Measurements from ENCODE around the gene BTBD6. TPM values are rescaled to one million over a fixed set of nuclear protein-coding genes. Genes with fewer than 3 reads are reported as not detected.

Gene BTBD6
- total RNA-seq, 2 donors from 2014 or later, result 19.5 to 41.3 TPM

DNA sequence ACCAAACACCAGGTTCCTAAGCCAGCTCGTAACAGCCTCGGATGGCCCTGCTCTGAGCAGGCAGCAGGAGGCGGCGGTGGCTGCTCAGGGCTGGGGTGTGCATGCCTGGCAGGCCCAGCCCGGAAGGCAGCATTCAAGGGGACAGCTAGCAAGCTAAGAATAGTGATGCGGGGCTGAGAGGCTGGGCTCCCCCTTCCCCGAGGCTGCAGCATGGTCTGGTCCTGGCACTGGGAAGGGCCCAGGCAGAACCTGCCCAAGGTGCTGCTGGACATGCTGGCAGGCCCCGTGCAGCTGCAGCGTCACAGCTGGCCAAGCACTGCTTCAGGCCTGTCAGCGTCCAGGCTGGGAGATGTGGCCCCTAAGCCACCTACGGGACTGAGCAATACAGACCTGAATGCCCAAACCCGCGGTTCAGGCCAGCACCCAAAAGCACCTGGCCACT, 40.9 kb upstream of the BTBD6 start:
- Mint-ChIP-seq H3K27ac (no peak overlapping the region), H3K4me1 (no peaks in the 10 kb centered on the region), H3K9me3 (no peaks in the 10 kb centered on the region), H3K4me3 (no peak overlapping the region), H3K27me3 (no peaks in the 10 kb centered on the region), H3K36me3 (ENCODE audit: low read depth) (no peaks in the 10 kb centered on the region)
- no peak for ATAC-seq (replicated peaks)

DNA sequence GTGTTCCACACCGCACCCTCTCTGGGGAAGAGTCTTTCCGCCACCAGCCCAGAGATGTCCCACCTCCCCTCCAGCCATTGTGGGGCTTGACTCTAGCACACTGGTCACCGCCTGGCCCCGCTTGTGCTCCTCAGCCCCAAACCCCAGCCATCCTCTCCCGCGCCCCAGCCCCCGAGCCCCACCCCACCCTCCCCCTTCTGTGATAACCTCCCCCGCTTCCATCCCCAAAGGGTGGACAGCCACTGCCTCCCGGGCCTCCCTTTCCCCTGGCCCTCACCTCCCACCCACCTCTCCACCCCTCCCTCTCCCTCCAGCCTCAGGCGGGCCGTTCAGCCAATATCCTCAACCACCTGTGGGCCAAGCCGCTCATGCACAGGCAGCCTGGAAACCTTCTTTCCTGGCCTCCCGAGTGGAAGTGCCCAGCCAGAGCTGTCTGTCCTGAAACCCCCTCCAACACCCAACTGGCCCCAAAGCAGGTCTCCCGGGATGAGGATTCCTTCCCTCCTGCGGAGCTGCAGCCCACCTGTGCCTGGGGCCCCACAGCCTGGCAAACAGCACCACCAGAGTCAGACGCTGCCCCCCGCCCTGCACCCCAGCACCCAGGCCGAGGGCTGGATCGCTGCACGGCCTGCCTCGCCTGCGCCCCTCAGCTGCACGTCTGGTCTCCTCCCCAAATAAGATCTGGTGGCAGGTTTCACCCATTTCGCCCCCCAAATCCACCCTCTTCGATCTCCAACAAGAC, 40.2 kb upstream of the BTBD6 start:
- no peak for ATAC-seq (replicated peaks)
- H3K27ac Mint-ChIP-seq, result no peak overlapping the region
- H3K9me3 Mint-ChIP-seq, result no peaks in the 10 kb centered on the region
- no peaks in the 10 kb centered on the region for H3K4me1 Mint-ChIP-seq
- no peaks in the 10 kb centered on the region for H3K27me3 Mint-ChIP-seq
- H3K4me3 Mint-ChIP-seq, result no peak overlapping the region
- no peaks in the 10 kb centered on the region for H3K36me3 Mint-ChIP-seq (ENCODE audit: low read depth)

DNA sequence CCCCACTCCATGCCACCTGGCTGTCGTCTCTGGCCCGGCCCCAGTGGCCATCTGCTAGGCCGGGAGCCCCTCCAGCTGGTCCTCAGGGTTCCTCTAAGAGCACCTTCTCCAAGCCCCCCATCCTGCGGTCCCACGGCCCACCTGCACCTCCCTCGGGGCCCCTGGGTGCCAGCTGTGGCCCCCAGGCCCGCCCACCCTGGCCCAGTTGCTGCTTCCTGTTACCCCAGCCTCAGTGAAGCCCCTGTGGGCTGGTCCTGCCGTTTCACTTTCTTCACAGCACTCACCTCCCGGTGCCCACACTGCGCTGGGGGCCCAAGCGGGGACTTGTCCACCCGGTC, 39.6 kb upstream of the BTBD6 start:
- H3K27ac Mint-ChIP-seq, result no peak overlapping the region

DNA sequence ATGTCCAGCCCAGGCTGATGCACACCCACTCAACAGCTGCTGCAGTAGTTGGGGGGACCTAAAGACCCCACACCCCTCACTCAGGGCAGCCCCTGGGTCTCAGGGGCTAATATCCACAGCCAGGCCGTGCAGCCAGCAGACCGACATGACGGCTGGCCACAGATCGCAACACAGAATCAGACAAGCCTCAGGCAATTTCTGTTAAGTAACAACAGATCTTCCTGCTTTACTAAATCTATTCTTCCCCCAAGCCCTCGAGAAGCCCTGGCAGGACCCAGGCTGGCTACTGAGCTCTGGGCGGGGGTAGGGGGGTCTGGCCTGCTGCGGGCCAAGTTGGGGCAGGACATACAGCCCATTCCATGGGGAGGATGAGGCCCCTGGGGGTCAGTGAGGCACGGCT, 39.2 kb upstream of the BTBD6 start:
- Mint-ChIP-seq H3K27ac (no peak overlapping the region), H3K36me3 (ENCODE audit: low read depth) (no peaks in the 10 kb centered on the region), H3K4me3 (no peak overlapping the region), H3K4me1 (no peaks in the 10 kb centered on the region), H3K9me3 (no peaks in the 10 kb centered on the region), H3K27me3 (no peaks in the 10 kb centered on the region)
- ATAC-seq (replicated peaks), result no peak

More for the DNA sequence above, 39.6 kb upstream of the BTBD6 start:
- no peak overlapping the region for H3K4me3 Mint-ChIP-seq
- no peaks in the 10 kb centered on the region for H3K36me3 Mint-ChIP-seq (ENCODE audit: low read depth)
- H3K27me3 Mint-ChIP-seq, result no peaks in the 10 kb centered on the region
- H3K9me3 Mint-ChIP-seq, result no peaks in the 10 kb centered on the region
- no peak for ATAC-seq (replicated peaks)
- no peaks in the 10 kb centered on the region for H3K4me1 Mint-ChIP-seq

DNA sequence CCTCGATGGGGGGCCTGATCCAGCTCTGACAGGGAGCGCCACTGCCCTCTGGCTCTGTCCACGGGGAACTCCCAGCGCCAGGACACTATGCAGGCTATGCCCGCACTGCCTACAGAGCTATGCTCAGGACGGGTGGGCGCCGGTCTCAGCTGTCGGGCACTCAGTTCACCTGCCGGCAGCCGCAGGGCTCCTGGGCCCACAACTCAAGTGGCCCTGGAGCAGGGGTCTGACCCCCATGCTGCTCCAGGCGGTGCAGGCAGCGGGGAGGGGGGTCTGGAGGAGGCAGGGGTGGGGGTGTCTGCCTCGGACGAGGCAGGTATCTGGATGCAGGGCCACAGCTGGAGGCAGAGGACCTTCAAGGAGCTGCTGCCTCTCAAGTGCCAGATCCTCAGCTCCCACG, 38.7 kb upstream of the BTBD6 start:
- H3K4me3 Mint-ChIP-seq, result no peak overlapping the region

DNA sequence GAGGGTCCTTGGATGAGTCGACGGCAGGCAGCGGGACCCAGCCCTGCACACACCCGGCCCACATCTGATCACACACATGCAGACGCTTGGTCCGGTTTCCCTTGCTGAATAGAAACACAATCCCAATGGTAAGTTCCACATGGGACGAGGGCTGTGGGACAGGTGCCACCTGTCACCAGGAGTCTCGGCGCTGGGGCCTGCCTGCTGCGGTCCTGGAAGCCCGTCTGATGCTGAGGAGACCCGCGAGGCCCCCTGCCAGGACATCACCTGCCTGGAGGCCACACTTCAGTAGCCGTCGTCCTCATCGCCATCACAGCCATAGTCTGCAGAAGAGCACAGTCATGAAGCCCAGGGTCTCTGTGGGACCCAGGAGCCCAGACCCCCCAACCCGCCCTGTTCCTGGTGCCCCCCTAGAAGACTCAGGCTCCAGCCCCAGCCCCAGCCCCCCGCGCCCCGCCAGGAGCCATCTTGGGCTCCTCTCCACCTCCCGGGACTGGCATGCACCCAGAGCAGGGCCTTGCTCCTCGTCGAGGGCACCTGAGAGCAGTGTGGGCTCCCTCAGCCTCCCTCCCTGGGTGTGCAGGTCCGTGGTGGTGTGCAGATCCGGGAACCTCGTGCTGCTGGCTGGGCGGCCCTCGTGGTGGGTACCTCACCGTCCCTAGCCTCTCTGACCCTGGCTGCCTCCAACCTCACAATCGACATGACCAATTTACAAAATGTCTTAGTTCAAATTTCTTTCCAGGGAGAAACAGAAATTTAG, 37.9 kb upstream of the BTBD6 start:
- no peak for ATAC-seq (replicated peaks)
- no peaks in the 10 kb centered on the region for H3K27me3 Mint-ChIP-seq
- peaks cover 3% of the 10 kb centered on the region for H3K4me1 Mint-ChIP-seq
- no peak overlapping the region for H3K4me3 Mint-ChIP-seq
- H3K36me3 Mint-ChIP-seq (ENCODE audit: low read depth), result no peaks in the 10 kb centered on the region
- H3K9me3 Mint-ChIP-seq, result no peaks in the 10 kb centered on the region
- H3K27ac Mint-ChIP-seq, result no peak overlapping the region

More for the DNA sequence above, 38.7 kb upstream of the BTBD6 start:
- Mint-ChIP-seq H3K9me3 (no peaks in the 10 kb centered on the region), H3K27ac (no peak overlapping the region), H3K4me1 (no peaks in the 10 kb centered on the region), H3K27me3 (no peaks in the 10 kb centered on the region), H3K36me3 (ENCODE audit: low read depth) (no peaks in the 10 kb centered on the region)
- ATAC-seq (replicated peaks), result no peak

DNA sequence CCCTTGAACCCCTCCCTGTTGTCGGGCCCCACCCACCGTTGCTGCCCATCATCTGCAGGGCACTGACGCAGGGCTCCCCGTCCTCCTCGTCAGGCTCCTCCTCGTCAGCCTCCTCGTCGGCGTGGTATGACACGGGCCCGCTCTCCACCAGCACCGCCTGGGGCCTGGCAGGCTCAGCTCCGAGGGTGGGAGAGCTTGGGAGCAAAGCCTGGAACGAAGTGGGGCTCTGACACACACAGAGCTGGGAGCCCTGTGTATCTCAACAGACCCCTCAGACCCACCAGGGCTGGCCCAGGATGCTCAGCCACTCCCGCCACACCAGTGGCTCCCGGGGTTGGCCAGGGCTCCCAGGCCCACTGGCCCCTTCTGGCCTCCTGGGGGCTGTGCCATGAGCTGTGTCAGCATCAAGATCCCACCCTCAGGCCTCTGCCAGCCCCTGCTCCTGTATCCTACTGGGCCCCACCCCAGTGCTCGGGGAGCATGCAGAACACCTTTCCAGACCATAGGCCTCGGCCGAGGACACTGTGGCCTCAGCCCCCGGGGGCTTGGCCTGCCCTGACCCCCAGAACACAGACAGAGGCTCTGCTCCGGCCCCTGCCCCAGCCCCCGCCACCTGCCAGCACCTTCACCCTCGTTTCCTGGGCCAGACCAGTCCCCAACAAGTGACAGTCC, 37.1 kb upstream of the BTBD6 start:
- H3K27me3 Mint-ChIP-seq, result no peaks in the 10 kb centered on the region
- no peak for ATAC-seq (replicated peaks)
- peaks cover 4% of the 10 kb centered on the region for H3K4me1 Mint-ChIP-seq
- H3K27ac Mint-ChIP-seq, result no peak overlapping the region
- H3K4me3 Mint-ChIP-seq, result no peak overlapping the region
- H3K36me3 Mint-ChIP-seq (ENCODE audit: low read depth), result no peaks in the 10 kb centered on the region
- no peaks in the 10 kb centered on the region for H3K9me3 Mint-ChIP-seq

DNA sequence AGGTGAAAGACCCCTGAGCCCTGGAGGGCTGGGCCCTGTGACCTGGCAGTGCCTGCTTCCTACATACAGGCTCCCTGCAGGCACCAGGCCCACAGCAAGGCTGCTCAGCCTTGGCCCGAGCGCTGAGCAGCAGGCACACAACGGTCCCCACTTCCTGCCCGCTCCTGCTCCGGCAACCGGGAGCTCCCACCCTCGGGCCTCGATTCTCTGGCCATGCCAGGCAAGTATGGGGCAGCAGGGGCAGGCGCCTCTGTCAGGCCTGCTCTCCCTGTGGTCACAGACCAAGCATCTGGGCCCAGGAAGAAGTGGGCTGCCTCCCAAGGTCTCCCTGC, 36.6 kb upstream of the BTBD6 start:
- H3K4me3 Mint-ChIP-seq, result no peak overlapping the region
- no peak for ATAC-seq (replicated peaks)
- no peak overlapping the region for H3K27ac Mint-ChIP-seq
- H3K4me1 Mint-ChIP-seq, result peaks cover 4% of the 10 kb centered on the region
- no peaks in the 10 kb centered on the region for H3K27me3 Mint-ChIP-seq
- no peaks in the 10 kb centered on the region for H3K36me3 Mint-ChIP-seq (ENCODE audit: low read depth)
- H3K9me3 Mint-ChIP-seq, result no peaks in the 10 kb centered on the region

DNA sequence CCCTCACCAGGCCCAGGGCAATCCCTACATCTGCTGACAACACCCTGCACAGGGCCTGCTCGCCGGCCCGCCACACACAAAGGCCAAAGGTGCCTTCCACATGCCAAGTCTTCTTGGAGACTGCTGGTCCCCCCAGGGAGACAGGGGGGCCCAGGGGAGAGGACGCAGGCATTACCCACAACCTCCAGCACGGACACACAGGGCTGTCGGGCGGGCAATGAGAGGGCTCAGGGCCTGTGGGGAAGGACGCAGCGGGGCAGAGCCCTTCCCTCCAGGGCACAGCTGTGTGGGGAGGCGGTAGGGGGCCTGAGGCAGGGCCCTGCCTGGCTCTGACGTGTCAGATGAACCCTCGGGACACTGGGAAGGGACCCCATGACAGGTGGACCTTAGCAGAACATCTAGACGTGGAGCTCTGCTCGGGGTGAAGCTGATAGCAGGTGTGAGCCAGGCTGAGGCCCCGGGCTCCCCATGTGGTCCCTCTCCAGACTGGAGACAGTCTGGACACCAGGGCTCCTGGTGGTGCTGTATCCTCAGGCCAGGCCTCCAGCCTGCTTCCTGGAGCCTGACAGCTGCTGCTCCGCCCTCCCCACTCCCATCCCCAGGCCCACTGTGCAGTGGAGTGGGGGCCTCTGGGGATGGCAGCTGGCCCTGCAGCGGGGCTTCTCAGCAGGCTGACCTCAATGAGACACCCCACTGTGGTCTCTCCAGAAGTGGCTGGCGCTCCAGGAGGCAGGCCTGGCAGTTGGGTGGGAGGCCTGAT, 35.6 kb upstream of the BTBD6 start:
- Mint-ChIP-seq H3K4me1 (peaks cover 4% of the 10 kb centered on the region), H3K36me3 (ENCODE audit: low read depth) (no peaks in the 10 kb centered on the region), H3K9me3 (no peaks in the 10 kb centered on the region), H3K4me3 (no peak overlapping the region), H3K27ac (no peak overlapping the region), H3K27me3 (no peaks in the 10 kb centered on the region)
- no peak for ATAC-seq (replicated peaks)

DNA sequence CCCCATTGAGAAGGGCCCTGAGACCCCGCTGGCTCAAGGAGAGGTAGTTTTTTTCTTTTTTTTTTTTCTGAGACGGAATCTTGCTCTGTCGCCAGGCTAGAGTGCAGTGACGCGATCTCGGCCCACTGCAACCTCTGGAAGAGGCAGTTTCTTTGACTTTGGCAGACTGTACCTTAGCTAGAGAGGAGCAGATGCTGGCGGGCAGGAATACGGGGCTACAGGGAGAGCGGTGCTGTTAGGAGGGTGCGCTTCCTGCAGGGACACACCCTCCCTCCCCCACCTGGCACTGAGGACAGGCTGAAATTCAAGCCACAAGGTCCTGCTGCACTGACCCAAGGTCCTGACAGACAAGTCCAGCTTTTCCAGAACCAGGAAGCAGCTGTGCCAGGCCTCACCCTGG, 35.0 kb upstream of the BTBD6 start:
- Mint-ChIP-seq H3K9me3 (no peaks in the 10 kb centered on the region), H3K4me3 (no peak overlapping the region), H3K27ac (no peak overlapping the region), H3K4me1 (peaks cover 4% of the 10 kb centered on the region), H3K27me3 (no peaks in the 10 kb centered on the region), H3K36me3 (ENCODE audit: low read depth) (no peaks in the 10 kb centered on the region)
- ATAC-seq (replicated peaks), result no peak

DNA sequence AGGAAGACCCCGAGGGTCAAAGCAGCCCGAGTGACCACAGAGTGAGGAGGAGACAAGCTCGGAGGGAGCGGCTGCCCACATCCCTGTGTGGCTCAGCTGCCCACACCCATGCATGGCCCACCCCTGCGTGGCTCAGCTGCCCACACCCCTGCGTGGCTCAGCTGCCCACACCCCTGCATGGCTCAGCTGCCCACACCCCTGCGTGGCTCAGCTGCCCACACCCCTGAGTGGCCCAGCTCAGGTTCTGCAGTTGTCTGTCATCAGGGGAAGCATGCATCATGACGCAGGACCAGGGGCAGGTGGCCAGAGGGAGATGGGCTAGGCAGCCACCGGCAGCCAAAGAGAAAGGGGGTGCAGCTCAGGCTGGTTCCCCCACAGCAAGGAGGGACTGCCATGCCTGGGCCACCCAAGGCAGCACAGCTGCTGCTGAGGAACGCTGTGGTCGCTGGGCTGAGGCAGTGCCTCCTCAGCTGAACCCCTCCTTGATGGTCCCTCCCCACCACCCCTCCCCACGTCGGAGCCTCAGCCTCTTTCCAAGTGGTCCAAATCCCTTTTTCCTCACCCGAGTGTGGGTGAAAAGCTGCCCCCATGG, 33.9 kb upstream of the BTBD6 start:
- no peaks in the 10 kb centered on the region for H3K9me3 Mint-ChIP-seq

DNA sequence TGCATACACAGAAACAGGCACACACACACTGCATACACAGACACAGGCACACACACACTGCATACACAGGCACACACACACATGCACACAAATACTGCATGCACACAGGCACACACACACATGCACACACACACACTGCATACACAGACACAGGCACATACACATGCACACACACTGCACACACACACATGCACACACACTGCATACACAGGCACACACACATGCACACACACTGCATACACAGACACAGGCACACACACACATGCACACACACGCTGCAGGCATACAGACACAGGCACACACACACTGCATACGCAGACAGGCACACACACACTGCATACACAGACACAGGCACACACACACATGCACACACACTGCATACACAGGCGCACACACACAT, 32.7 kb upstream of the BTBD6 start:
- ATAC-seq (replicated peaks), result no peak
- H3K36me3 Mint-ChIP-seq (ENCODE audit: low read depth), result peaks cover 7% of the 10 kb centered on the region
- H3K4me3 Mint-ChIP-seq, result no peak overlapping the region
- H3K9me3 Mint-ChIP-seq, result no peaks in the 10 kb centered on the region
- H3K27me3 Mint-ChIP-seq, result no peaks in the 10 kb centered on the region
- no peak overlapping the region for H3K27ac Mint-ChIP-seq
- peaks cover 4% of the 10 kb centered on the region for H3K4me1 Mint-ChIP-seq

More for the DNA sequence above, 33.9 kb upstream of the BTBD6 start:
- Mint-ChIP-seq H3K36me3 (ENCODE audit: low read depth) (peaks cover 7% of the 10 kb centered on the region), H3K27me3 (no peaks in the 10 kb centered on the region), H3K4me3 (no peak overlapping the region), H3K4me1 (peaks cover 4% of the 10 kb centered on the region), H3K27ac (no peak overlapping the region)
- no peak for ATAC-seq (replicated peaks)

DNA sequence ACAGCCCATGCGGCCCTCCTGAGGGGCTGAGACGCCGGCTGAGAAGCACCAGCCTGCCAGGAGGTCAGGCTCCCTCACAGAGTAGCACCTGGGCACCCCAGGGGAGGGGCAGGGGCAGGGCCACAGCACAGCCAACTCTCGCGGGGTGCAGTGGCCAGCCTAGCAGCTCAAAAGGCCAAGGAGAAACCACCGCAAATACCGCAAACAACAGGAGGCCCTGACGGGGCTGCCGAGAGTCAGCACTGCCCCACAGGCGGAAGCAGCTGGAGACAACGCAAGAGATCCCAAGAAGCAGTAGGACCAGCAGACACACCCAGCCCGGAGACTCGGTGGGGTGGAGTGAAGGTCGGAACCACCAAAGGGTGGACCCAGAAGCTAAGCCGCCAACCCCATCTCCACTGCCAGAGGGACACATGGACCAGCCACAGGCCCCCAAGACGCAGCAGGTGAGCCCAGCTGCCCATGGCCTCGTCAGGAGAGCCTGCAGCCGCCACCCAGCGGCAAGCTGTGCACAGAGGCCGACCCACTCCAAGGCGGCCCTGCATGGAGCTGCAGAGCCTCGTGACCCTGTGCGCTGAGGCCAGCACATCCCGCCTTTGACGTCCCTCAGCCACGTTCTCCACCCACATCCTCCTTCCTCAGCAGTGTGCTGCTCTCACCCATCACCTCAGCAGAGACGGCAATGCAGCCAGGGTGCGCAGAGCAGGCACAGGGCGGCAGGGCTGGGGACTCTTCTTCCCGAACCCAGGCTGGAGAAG, 31.7 kb upstream of the BTBD6 start:
- Mint-ChIP-seq H3K4me3 (no peak overlapping the region), H3K27ac (no peak overlapping the region), H3K36me3 (ENCODE audit: low read depth) (peaks cover 8% of the 10 kb centered on the region), H3K27me3 (no peaks in the 10 kb centered on the region), H3K4me1 (peaks cover 4% of the 10 kb centered on the region), H3K9me3 (no peaks in the 10 kb centered on the region)
- ATAC-seq (replicated peaks), result no peak

DNA sequence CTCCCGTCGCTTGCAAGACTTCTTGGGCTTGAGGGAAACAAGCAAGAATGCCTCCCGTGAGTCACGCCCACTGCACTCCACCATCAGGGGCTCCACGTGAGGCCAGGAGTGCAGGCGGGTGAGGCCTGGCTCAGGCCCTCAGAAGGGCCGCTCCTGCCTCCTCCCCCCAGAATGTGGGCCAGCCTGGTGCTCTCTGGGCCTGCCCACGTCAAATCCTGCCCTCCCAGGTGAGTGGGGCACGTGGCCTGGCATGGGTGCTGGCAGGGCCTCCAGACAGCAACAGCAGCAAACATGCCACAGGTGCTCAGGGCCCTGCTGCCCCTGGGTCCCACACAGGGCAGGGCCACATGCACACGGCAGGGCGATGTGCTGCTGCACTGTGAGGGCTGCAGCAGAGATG, 30.6 kb upstream of the BTBD6 start:
- peaks cover 4% of the 10 kb centered on the region for H3K4me1 Mint-ChIP-seq
- H3K27ac Mint-ChIP-seq, result no peak overlapping the region
- ATAC-seq (replicated peaks), result no peak
- no peak overlapping the region for H3K4me3 Mint-ChIP-seq
- H3K9me3 Mint-ChIP-seq, result no peaks in the 10 kb centered on the region
- peaks cover 17% of the 10 kb centered on the region for H3K36me3 Mint-ChIP-seq (ENCODE audit: low read depth)
- no peaks in the 10 kb centered on the region for H3K27me3 Mint-ChIP-seq

Data from activated T-helper 17 cell treated with anti-CD3 and anti-CD28 coated beads, Interleukin-2, amount 50 U/mL, for 72 hours (primary cell).